ENCODE measurements around the gene XRCC4. TPM values are rescaled to one million over a fixed set of nuclear protein-coding genes. Genes with fewer than 3 reads are reported as not detected.

Gene XRCC4
- total and polyA plus RNA-seq, 2 of the 13 experiments (the other 11 are each of a cell fraction or from before 2014, with no cell fraction given): 2.8 to 12.6 TPM

DNA sequence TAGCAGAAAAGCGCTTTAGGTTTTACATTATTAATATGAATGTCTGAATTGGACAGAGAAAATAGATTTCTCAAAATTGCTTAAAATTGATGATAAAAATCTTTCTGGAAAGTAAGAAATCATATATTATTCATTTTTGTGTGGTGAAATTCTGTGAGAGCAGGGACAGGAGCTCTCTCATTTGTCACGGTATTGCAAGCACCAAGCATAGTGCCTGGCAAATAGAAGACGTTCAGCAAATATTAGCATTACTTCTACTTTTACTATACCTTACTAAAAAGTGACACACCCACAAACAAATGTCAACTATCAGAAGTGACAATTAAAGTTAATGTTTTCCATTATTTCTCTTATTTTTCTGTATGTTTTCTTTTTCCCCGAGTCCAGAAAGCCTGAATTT is 69.1 kb downstream of the XRCC4 start (continued):
- TF ChIP-seq ZNF777 (CRISPR knock-in tag; IDR thresholded peaks at IDR 0.05) (no peak), MTF2 (CRISPR knock-in tag; IDR thresholded peaks at IDR 0.05; ENCODE audit: borderline replicate concordance) (no peak), YY1 (IDR thresholded peaks at IDR 0.05; ENCODE audit: insufficient read depth, insufficient replicate concordance, low read depth, low read length) (no peak), SMARCE1 (IDR thresholded peaks at IDR 0.05; ENCODE audit: borderline replicate concordance) (no peak), SMYD3 (CRISPR knock-in tag; IDR thresholded peaks at IDR 0.05) (no peak), NCOA2 (CRISPR knock-in tag; IDR thresholded peaks at IDR 0.05) (no peak), TGIF2 (CRISPR knock-in tag; IDR thresholded peaks at IDR 0.05) (no peak), NFYC (CRISPR knock-in tag; IDR thresholded peaks at IDR 0.05) (no peak), ZSCAN12 (CRISPR knock-in tag; IDR thresholded peaks at IDR 0.05) (no peak), CEBPB (IDR thresholded peaks at IDR 0.05; ENCODE audit: borderline replicate concordance, low read depth, low read length) (no peak), RFX1 (IDR thresholded peaks at IDR 0.05) (no peak), TAF15 (IDR thresholded peaks at IDR 0.05; ENCODE audit: low read depth, low read length, poor library complexity, severe bottlenecking) (no peak)
- TF ChIP-seq, protein P1, sequence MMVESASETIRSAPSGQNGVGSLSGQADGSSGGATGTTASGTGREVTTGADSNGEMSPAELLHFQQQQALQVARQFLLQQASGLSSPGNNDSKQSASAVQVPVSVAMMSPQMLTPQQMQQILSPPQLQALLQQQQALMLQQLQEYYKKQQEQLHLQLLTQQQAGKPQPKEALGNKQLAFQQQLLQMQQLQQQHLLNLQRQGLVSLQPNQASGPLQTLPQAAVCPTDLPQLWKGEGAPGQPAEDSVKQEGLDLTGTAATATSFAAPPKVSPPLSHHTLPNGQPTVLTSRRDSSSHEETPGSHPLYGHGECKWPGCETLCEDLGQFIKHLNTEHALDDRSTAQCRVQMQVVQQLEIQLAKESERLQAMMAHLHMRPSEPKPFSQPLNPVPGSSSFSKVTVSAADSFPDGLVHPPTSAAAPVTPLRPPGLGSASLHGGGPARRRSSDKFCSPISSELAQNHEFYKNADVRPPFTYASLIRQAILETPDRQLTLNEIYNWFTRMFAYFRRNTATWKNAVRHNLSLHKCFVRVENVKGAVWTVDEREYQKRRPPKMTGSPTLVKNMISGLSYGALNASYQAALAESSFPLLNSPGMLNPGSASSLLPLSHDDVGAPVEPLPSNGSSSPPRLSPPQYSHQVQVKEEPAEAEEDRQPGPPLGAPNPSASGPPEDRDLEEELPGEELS (CRISPR knock-in tag; IDR thresholded peaks at IDR 0.05): no peak

DNA sequence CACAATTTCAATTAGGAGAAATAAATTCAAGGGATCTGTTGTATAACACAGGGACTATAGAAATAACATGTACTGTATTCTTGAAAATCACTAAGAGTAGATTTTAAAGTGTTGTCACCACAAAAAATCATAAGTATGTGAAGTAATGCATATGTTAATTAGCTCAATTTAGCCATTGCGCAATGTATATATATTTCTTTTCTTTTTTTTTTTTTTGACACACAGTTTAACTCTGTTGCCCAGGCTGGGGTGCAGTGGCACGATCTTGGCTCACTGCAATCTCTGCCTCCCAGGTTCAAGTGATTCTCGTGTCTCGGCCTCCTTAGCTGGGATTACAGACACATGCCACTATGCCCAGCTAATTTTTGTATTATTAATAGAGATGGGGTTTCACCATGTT is 70.2 kb downstream of the XRCC4 start:
- FAIRE-seq: no peak
- no TSS peak for BruUV-seq (replicated peaks)

More for the DNA sequence above, 70.2 kb downstream of the XRCC4 start:
- Histone ChIP-seq H3K36me3 (replicated peaks in 1 of 2; ENCODE audit: control insufficient read depth in 1 of 2, insufficient read depth in 2 of 2, low read length in 2 of 2) (no peaks in the 10 kb centered on the region), H3K79me2 (ENCODE audit: insufficient read depth, low read length) (no peaks in the 10 kb centered on the region), H3K27ac (ENCODE audit: extremely low read length, insufficient read depth, low read length) (no peak overlapping the region), H3K27me3 (ENCODE audit: control insufficient read depth in 1 of 2, insufficient read depth in 2 of 2, low read length in 2 of 2) (no peaks in the 10 kb centered on the region), H3K4me1 (ENCODE audit: insufficient read depth, low read length) (no peaks in the 10 kb centered on the region), H2AFZ (ENCODE audit: low read length) (no peak overlapping the region), H3K9ac (ENCODE audit: insufficient read depth, low read depth, low read length) (no peak overlapping the region), H3K9me3 (ENCODE audit: low read length) (no peaks in the 10 kb centered on the region), H3K4me3 (replicated peaks in 1 of 3; ENCODE audit: insufficient read depth in 1 of 3, low read depth in 2 of 3, low read length in 3 of 3) (no peak overlapping the region), H3K4me2 (ENCODE audit: low read depth, low read length) (no peak overlapping the region), H4K20me1 (ENCODE audit: insufficient read depth, low read length) (no peaks in the 10 kb centered on the region)
- ATAC-seq (no peak), DNase-seq (ENCODE audit: low spot score) (no peak)
- CTCF ChIA-PET (ENCODE audit: low intra/inter-chr PET ratio, low total read pairs): no interaction called here
- intact Hi-C loops (cut with micrococcal nuclease; ENCODE audit: unreplicated experiment) (no loop called here), in situ Hi-C loops (cut with HindIII; ENCODE audit: extremely low pct_ligation_motif_present, low pct_unique_long_range_greater_than_20kb) (no loop called here)
- POLR2A ChIA-PET: no interaction called here
- 95% methylated on average over 4 of the region's 4 CpGs for WGBS (ENCODE audit: low lambda C conversion rate)
- TF ChIP-seq GABPA (IDR thresholded peaks at IDR 0.05; ENCODE audit: low read depth, low read length): no peak
- TF ChIP-seq GABPA (CRISPR knock-in tag; IDR thresholded peaks at IDR 0.05; ENCODE audit: low read depth): no peak
- no peak for TF ChIP-seq ZNF557 (CRISPR knock-in tag; IDR thresholded peaks at IDR 0.05)
- TF ChIP-seq RCOR2 (CRISPR knock-in tag; IDR thresholded peaks at IDR 0.05): no peak
- TF ChIP-seq EED (CRISPR knock-in tag; IDR thresholded peaks at IDR 0.05): no peak
- TF ChIP-seq YEATS4 (CRISPR knock-in tag; IDR thresholded peaks at IDR 0.05; ENCODE audit: borderline replicate concordance): no peak
- TF ChIP-seq POLR2G (IDR thresholded peaks at IDR 0.05; ENCODE audit: low read depth, low read length): no peak
- TF ChIP-seq HMG20A (CRISPR knock-in tag; IDR thresholded peaks at IDR 0.05; ENCODE audit: borderline replicate concordance): no peak
- TF ChIP-seq CEBPB (IDR thresholded peaks at IDR 0.05; ENCODE audit: borderline replicate concordance, low read depth, low read length): peak; percentile 41; the same call in 1 of the 2 replicates
